Colonic mucosa (tissue), 4 donors: Measurements from ENCODE around the gene VPS35L. TPM values are rescaled to one million over a fixed set of nuclear protein-coding genes. Genes with fewer than 3 reads are reported as not detected.

ENCODE experiments used
- DNase-seq: peaks from one replicate; pipeline ENCODE4 v3.0.0-alpha.2; 2020
- H3K27ac ChIP-seq: fragments of 200-600 bp; one replicate; pipeline ENCODE4 v1.8.0; 2021
- H3K27me3 ChIP-seq: fragments of 200-600 bp; one replicate; pipeline ENCODE4 v1.8.0; 2021
- H3K36me3 ChIP-seq: fragments of 200-600 bp; one replicate; pipeline ENCODE4 v1.8.0; 2021
- H3K4me1 ChIP-seq: fragments of 200-600 bp; one replicate; pipeline ENCODE4 v1.8.0; 2021; ENCODE audit warnings: mild to moderate bottlenecking
- H3K4me3 ChIP-seq: fragments of 200-600 bp; one replicate; pipeline ENCODE4 v1.8.0; 2021
- H3K9ac ChIP-seq, 2 donors: one replicate each; pipeline ENCODE4 v1.7.0; 2013; ENCODE audit warnings: control low read depth in 2 of 2, low read depth in 2 of 2, low read length in 2 of 2
- H3K9me3 ChIP-seq: fragments of 200-600 bp; one replicate; pipeline ENCODE4 v1.8.0; 2021
- intact Hi-C: fragments of 100-400 bp; cut with DNase I; formaldehyde crosslinking; loops from one replicate; pipeline ENCODE4 v1.14.1; 2022
- total RNA-seq, 2 donors: library from RNA; stranded (reverse); fragmentation: NEBNext Ultra II Directional in 1 of 2; extraction: Animal tissue kit (Norgen Biotek cat#: 25700) in 1 of 2; gene quantifications; one replicate each; pipeline ENCODE4 v1.2.1, GENCODE V29; 2021
- TF ChIP-seq, protein P1 (sequence below): fragments of 200-600 bp; IDR thresholded peaks from one replicate; pipeline ENCODE4 v1.8.0; 2022; ENCODE audit warnings: antibody characterized with exemption, mild to moderate bottlenecking
- donor health status: healthy.
- donor health status: DM: no; HTN: no; CAD: no.
- donor health status: DM: no; HTN: no; CAD: no.

Gene VPS35L
- total RNA-seq, 2 donors from 2014 or later: 38.0 to 43.7 TPM

- intact Hi-C loops: no loop called here
- Histone ChIP-seq H3K4me1 (peaks cover 30% of the 10 kb centered on the region), H3K36me3 (no peaks in the 10 kb centered on the region), H3K27me3 (no peaks in the 10 kb centered on the region), H3K4me3 (no peak overlapping the region), H3K9ac (no peak overlapping the region), H3K27ac (peak overlapping the region; percentile 34), H3K9me3 (no peaks in the 10 kb centered on the region)
- DNase-seq: no peak
- TF ChIP-seq, protein P1, sequence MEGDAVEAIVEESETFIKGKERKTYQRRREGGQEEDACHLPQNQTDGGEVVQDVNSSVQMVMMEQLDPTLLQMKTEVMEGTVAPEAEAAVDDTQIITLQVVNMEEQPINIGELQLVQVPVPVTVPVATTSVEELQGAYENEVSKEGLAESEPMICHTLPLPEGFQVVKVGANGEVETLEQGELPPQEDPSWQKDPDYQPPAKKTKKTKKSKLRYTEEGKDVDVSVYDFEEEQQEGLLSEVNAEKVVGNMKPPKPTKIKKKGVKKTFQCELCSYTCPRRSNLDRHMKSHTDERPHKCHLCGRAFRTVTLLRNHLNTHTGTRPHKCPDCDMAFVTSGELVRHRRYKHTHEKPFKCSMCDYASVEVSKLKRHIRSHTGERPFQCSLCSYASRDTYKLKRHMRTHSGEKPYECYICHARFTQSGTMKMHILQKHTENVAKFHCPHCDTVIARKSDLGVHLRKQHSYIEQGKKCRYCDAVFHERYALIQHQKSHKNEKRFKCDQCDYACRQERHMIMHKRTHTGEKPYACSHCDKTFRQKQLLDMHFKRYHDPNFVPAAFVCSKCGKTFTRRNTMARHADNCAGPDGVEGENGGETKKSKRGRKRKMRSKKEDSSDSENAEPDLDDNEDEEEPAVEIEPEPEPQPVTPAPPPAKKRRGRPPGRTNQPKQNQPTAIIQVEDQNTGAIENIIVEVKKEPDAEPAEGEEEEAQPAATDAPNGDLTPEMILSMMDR: no peak
These were observed 144.0 kb downstream of the VPS35L start for GRCh38 chr16:19699472-19699871.

DNA sequence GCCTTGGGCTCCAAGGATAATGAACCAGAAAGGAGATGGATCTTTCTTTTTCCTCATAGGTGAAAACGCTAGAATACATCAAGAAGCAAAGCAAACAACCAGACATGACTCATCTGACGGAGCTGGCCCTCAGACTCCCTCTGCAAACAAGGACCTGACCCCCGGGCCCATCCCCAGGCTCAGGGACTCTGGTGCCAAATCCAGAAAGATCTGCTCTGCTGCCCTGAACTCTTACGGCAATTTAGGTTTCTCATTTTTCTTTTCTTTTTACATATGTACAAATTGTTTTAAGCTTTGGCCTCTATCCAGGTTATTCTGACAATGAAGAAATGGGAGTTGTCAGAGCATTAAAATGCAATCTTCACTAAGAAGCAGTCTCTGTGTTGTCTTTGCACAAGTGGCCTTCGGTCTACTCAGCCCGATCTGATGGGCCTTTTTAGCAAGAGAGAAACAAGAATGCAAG, 144.8 kb downstream of the VPS35L start:
- Histone ChIP-seq H3K9ac (no peak overlapping the region), H3K4me3 (no peak overlapping the region), H3K36me3 (peaks cover 3% of the 10 kb centered on the region), H3K27ac (peak overlapping the region; percentile 34), H3K9me3 (no peaks in the 10 kb centered on the region), H3K27me3 (no peaks in the 10 kb centered on the region), H3K4me1 (peaks cover 30% of the 10 kb centered on the region)
- intact Hi-C loops: no loop called here
- TF ChIP-seq, protein P1: no peak
- peak; percentile 74 for DNase-seq

- no peaks in the 10 kb centered on the region for H3K27me3 ChIP-seq
- no peaks in the 10 kb centered on the region for H3K9me3 ChIP-seq
- H3K4me3 ChIP-seq: no peak overlapping the region
- H3K4me1 ChIP-seq: peaks cover 26% of the 10 kb centered on the region
- H3K27ac ChIP-seq: peak overlapping the region; percentile 34
- no peak for DNase-seq
- intact Hi-C loops: no loop called here
- peaks cover 4% of the 10 kb centered on the region for H3K36me3 ChIP-seq
- TF ChIP-seq, protein P1: no peak
- H3K9ac ChIP-seq: no peak overlapping the region
These were observed 145.6 kb downstream of the VPS35L start for GRCh38 chr16:19701091-19701490.

DNA sequence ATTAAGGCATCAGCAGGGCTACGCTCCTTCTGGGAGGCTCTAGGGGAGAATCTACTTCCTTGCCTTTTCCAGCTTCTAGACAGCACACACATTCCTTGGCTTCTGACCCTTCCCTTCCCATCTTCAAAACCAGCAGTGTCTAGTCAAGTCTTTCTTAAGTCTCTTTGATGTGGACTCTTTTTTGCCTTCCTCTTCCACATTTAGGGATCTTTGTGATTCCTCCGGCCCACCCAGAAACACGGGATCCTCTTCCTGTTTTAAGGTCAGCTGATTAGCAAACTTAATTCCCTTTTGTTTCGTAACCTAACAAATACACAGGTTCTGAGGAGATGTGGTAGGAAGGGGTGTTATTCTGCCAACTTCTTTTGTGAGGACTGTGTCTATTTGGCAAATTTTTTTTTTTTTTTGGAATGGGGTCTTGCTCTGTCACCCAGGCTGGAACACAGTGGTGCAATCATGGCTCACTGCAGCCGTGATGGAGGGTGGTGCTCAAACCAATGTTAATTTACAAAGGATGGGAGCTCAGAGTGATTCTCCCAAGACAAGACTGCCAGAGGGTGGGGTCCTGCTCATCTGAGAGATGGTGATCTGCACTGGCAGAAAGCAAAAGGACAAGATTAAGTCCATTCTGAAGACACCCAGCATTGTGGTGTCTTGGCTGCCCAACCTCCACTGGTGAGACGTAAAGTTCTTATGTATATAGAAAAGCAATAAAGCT, 147.8 kb downstream of the VPS35L start:
- Histone ChIP-seq H3K9ac (no peak overlapping the region), H3K4me1 (peaks cover 6% of the 10 kb centered on the region), H3K27me3 (no peaks in the 10 kb centered on the region), H3K9me3 (no peaks in the 10 kb centered on the region), H3K27ac (peak overlapping the region; percentile 13), H3K36me3 (peaks cover 4% of the 10 kb centered on the region), H3K4me3 (no peak overlapping the region)
- intact Hi-C loops: no loop called here
- TF ChIP-seq, protein P1: no peak
- DNase-seq: no peak

GRCh38 chr16:19704321-19705145, 149.0 kb downstream of the VPS35L start:
- peaks cover 6% of the 10 kb centered on the region for H3K4me1 ChIP-seq
- no peak for DNase-seq
- peaks cover 4% of the 10 kb centered on the region for H3K36me3 ChIP-seq

More at GRCh38 chr16:19704321-19705145, 149.0 kb downstream of the VPS35L start:
- Histone ChIP-seq H3K9me3 (no peaks in the 10 kb centered on the region), H3K9ac (no peak overlapping the region), H3K27me3 (no peaks in the 10 kb centered on the region), H3K27ac (peak overlapping the region; percentile 61), H3K4me3 (no peak overlapping the region)
- TF ChIP-seq, protein P1: no peak
- intact Hi-C loops: no loop called here
